Myocyte (in vitro differentiated cells): Measurements from ENCODE around the gene EFHC2. TPM values are rescaled to one million over a fixed set of nuclear protein-coding genes. Genes with fewer than 3 reads are reported as not detected.

Experiments used
- DNase-seq: peaks from one replicate; pipeline ENCODE4 v3.0.0-alpha.2; 2012; ENCODE audit warnings: low read depth
- polyA plus RNA-seq: library from polyadenylated mRNA; unstranded; fragments of >200 nt; gene quantifications from one replicate; pipeline ENCODE4 v1.2.1, GENCODE V29; 2012; ENCODE audit warnings: missing spikeins
- total RNA-seq: library from RNA; depleted of rRNA; stranded (reverse); fragments of >200 nt; gene quantifications from 2 replicates; pipeline ENCODE4 v1.2.3, GENCODE V29; 2014

EFHC2 gene, protein sequence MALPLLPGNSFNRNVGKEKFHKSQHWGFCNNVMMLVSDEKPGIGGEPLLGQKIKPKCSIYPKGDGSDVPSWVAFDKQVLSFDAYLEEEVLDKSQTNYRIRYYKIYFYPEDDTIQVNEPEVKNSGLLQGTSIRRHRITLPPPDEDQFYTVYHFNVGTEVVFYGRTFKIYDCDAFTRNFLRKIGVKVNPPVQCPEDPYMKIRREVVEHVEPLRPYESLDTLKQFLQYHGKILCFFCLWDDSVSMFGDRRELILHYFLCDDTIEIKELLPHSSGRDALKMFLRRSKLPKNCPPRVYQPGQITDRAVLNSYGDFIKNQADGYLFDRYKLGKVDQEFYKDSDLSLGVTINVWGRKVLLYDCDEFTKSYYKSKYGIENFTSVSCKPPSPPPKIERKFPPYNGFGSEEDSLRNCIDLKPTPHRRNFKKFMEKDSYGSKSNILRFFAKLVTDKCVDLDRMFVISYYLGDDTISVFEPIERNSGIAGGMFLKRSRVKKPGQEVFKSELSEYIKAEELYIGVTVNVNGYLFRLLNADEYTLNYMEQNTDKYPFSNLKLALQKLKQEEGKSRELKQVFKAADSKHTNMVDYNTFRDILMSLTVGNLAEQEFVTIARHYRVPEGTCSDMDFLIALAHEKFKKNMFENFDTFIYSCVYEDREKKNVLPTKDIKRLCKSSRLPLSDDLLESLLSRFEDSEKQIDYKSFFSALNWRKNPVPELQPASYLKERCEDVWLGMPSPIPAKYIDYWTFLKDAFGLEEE
- 0.21 and 0.47 TPM in 2 replicates for total RNA-seq
- not detected for polyA plus RNA-seq

DNA sequence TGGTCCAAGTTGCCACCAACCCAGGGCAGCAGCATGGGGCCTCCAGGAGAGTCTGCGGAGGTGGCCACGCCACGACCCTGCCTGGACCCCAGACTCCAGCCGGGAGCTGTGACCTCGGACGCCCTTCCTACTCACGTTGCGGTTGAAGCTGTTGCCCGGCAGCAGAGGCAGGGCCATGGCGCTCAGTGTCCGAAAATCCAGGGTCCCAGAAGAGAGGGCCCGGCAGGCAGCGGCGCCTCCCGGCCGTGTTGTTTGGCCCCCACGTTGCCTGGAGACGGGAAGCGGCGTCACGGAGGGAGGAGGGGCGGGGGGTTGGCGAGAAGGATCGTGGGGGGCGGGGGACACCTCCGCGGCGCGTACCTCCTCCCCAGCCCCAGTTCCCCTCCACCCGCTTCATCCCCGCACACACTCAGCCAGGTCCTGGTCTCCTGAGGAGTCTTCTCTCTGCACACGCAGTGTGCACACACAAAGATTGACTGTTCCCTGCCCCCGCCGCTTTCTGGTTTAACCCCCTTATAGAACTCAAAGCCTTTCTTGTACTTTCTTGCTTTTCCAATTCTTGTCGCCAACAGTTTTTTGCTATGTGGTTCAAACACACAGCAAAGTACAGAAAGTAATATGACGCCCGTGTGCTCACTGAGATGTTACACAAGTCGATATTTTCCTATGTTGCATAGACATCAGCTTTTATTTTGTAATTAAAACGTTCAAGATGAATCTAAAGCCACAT, at the start of gene EFHC2:
Gene EFHC2 (minus strand): TSS at position 261 of the 730 bp plus-strand sequence. CDS start 84 bp downstream, at position 177.
- no peak for DNase-seq

DNA sequence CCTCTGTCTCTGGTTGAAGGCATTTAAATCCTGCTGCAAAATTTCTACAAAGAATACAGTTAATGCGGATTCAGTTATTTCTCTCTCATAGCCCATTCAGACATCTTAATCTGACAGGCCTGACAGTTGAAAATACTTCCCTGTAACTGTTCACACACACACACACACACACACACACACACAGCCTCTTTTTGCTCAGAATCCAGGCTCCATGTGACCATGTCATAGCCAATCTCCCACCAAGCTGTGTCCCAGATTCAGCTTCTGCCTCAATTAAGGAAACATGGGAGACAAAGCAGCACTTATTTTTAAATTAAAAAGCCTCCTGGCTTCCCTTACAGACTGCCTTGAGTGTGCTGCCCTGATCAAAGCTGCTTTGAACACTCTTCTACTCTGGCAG, 49.3 kb upstream of the EFHC2 start:
- DNase-seq, result no peak

DNA sequence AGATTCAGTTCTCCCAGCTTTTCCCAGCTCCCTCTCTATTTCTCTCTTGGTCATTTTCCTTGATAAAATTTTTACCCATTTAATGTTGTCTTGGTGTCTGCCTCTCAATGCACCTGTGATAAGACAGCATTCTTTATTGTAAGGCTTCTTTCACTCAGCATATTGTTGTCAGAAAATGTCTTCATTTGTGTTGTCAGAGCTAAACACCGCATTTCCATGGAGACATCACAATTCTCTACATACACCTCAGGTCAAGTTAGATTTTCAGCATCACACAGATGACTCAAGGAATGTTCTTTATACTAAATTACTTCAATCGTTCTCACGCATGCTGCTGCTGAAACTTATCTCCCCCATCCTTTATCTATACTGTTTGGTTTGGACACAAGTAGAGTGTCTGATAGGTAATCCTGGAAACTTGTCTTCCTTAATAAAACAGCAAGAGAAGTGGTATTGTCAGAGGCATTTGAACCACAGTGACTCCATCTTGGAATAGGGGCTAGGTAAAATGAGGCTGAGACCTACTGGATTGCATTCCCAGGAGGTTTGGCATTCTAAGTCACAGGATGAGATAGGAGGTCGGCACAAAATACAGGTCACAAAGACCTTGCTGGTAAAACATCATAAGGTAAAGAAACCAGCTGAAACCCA, 41.3 kb upstream of the EFHC2 start:
- DNase-seq, result no peak

DNA sequence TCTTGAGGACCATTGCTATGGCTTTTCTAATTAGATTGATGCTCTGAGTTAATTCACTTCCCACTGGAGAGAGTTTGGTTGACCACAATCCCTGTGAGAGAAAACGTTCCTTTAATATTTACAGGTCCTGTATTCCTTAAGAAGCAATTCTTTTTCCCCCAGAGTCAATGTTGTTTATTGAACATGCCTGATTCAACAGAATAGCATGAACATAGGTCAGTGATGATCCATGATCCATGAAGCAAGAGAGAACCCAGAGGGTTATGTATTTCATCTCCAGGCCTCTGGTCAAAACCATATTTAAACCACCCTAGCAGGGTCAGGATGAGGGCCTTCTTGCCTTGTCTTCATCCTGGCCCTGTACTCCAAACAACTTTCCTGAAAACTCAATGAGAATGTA, 39.4 kb upstream of the EFHC2 start:
- DNase-seq, result no peak

DNA sequence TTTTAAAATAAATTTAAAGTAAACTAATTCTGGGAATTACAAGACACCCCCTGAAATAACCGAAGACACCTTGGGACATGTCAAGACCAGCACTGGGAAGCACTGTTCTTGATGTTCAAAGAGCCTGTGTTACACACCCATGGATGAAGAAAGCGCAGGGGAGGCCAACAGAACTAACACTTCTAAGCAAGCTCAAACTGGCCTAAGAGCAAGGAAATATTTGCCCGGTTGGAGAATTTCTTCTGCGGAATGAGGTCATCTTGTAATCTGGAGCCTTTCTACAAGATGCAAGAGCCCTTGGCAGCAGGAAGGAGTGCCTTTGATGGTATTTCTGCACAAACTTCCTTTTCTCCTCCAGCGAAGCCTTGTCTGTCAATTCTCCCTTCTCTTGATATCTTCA, 9.3 kb upstream of the EFHC2 start:
- DNase-seq, result no peak

DNA sequence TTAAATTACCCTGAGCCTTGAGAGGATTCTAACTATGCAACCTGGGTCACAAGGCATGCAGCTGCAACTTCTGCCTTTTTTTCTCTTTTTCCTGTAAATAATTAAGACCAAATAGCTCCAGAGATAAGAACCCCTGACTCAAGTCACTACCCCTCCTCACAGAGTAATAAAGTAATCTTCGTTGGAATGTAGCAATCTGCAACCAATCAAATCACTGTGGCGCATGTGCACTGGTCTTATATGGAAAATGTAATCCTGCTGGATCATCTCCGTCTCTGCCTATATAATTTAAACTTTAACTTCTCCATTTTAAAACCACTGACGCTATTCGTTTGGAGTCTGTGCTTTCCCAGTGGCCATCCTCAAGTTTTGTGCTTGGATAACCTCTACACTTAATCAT, 6.1 kb upstream of the EFHC2 start:
- DNase-seq, result no peak

DNA sequence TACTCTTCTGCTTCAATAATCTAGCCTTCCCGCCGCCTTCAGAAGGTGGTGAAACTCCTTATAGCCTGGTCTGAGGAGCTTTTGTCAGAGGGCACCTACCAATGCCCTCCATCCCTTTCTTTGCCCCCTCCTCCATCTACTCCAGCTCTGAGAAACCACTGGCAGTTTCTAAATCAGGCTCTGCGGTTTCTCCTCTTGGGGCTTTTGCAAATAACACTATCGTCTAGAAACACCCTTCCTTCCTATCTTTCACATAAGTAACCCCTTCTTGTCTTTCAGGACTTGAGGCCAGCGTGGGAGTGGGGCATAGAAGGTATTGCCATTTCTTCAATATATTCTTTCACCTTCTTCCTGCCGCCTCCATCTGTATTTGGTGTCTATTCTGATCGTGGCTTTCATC, 1.2 kb upstream of the EFHC2 start:
- peak; percentile 1 for DNase-seq

DNA sequence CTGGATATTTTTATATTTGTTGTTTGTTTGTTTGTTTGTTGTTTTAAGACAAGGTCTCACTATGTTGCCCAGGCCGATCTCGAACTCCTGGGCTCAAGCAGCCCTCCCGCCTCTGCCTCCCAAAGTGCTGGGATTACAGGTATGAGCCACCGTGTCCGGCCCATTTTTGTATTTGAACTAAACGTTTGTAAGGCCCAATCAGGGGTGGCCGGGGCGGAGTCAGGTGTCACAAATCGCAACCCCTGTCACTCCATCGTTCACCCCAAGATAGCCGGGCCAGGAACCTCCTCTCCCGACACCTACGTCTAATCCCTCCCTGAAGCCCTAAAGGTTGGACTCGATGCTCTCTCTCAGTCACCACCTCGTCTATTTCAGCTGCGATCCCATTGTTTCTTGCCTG, 722 bp upstream of the EFHC2 start:
- no peak for DNase-seq

DNA sequence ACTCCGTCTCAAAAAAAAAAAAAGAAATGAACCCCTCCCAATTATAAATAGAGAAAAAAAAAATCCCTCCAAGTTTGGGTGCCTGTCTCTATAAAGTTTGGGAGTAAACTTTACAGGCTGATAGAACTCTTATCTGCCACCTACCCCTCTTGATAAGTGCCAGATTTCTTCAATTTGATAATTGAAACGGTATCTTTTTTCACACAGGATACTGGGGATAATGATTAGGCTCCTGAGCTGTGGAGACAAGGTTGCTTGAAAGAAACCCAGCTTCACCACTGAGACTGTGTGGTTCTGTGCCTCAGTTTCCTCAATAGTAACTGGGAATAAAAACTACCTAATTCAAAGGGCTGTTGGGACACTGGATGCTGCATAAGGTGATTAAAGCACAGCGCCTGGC, 606 bp downstream of the EFHC2 start:
- no peak for DNase-seq

DNA sequence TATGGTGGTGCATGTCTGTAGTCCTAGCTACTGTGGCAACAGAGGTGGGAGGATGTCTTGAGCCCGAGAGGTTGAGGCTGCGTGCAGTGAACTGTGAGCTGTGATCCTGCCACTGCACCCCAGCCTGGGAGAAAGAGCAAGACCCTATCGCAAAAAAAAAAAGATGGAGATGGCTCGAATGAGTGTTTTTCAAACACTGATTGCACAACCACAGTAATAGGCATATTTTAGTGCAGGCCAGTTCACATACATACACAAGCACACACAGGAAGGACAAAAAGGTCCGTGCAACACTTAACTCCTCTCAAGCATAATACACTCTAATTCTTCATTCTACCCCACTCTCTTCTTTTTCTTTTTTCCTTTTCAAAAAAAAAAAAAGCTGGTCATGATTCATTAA, 5.1 kb downstream of the EFHC2 start:
- no peak for DNase-seq

DNA sequence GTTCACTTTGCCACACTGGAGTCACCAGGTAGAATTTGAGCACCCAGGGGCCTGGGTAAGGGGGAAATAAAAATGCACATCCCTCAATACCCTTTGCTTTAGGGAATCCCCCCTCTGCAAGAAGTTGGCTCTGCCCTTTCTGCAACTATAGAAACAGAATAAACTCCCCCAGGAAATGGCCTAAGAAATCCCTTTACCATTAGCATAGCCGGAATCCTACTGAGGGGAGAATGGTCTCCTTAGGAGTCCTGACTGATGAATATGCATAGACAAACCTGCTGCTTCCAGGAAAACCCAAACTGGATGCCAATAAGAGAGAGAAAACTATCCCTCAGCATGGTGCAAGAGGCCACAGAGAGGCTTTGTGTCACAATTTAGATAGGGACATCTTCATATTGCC, 11.0 kb downstream of the EFHC2 start:
- DNase-seq, result no peak

DNA sequence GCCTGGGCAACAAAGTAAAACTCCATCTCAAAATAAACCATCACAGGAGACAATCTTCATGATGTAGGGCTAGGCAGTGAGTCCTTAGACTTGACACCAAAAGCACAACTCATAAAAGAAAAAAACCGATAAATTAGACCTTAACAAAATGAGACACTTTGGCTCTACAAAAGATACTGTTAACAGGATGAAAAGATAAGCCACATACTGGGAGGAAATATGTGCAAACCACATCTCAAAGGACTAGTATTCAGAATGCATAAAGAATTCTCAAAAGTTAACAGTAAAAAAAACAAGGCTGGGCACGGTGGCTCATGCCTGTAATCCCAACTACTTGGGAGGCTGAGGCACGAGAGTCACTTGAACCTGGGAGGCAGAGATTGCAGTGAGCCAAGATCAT, 13.2 kb downstream of the EFHC2 start:
- no peak for DNase-seq

DNA sequence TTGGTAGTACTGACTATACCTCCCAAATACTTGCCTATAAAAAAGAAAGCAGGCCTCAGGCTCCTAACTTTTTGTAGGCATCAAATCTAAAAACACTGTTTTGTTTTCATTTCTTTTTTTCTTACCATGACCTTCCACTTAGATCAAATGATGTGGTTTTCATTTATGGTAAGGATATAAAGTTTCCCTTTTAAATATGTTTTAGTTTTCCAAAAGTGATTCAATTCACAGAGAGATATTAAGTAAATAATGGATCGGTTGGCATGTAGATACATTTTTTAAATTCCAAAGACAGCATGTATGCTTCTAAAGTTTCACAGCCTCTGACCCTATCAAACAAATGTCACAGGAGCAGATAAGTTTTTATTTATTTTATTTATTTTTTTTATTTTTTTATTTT, 23.9 kb downstream of the EFHC2 start:
- no peak for DNase-seq

DNA sequence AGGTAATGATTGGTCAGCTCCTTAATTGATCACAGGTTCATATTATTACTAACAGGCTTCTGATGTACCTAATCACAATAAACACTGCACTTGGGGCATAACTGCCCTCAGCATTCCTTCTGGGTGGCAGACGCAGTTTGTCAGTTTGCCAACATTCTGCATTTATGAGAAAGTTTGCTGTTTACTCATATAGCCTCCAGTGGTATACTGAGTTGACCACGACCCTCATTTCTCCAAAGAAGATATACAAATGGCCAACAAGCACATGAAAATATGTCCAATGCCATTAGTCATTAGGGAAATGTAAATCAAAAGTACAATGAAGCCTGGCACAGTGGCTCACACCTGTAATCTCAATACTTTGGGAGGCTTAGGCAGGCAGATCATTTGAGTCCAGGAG, 26.3 kb downstream of the EFHC2 start:
- DNase-seq, result no peak

DNA sequence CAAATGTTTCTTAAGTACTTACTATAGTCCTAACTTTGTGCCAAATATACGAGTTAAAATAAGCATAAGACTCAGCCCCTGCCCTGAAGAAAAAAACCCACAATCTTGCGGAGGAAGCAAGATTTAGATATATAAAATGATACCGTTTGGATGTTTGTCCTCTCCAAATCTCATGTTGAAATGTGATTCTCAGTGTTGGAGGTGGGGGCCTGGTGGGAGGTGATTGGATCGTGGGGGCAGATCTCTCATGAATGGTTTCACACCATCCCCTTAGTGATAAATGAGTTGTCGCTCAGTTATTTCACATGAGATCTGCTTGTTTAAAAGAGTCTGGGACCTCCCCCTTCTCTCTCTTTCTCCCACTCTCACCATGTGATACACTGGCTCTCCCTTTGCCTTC, 28.7 kb downstream of the EFHC2 start:
- no peak for DNase-seq

DNA sequence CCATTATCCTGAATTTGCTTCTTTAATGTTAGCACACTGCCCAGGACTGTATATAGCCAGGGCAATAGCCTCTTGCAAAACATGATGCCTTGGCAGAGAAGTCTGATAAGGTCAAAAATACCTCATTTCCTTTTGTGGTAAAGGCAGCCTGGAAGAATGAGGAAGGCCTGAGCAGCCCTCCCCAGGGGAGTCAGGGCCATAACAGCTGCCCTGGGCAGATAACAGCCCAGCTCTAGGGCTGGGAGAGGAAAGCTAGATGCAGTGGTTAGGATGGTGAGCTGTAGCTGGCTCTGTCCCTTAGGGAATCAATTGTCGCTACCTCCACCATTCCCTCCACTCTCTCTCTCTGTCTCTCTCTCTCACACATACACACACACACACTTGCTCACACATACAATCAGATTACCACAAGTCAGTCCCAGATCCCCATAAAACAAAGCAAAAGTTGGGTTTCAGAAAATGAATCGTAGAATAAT, 29.2 kb downstream of the EFHC2 start:
- DNase-seq, result peak; percentile 78

DNA sequence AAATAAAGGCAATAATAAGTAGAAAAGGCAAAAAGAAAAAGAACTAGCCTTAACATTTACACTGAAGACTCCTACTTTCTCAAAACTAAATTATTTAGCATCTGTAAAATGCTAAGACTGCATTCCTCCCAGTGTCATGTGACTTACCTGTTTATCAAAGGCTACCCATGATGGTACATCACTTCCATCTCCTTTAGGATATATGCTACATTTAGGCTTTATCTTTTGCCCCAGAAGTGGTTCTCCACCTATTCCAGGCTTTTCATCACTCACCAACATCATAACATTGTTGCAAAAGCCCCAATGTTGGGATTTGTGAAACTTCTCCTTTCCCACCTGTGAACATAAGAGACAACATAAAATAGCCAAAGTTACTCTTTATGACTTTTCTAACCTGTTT, 31.1 kb downstream of the EFHC2 start:
- no peak for DNase-seq

DNA sequence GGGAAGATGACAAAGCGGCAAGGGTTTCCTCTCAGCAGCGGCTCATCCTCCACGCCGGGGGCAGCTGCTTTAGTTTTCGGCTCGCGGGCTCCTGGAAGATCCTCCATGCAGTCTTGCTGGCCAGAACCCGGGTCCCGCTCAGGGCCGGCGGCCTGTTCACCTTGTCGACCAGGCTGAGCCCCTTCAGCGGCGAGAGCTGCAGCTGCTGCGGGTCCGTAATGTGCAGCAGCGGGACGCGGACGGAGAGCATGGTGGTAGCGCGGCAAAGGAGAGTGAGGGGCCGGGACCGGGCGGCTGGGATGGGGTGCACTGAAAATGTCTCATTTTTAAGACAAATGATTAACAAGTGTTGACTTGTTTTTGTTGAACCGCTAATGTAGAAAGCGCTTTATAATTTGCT, 33.2 kb downstream of the EFHC2 start:
- DNase-seq, result no peak

DNA sequence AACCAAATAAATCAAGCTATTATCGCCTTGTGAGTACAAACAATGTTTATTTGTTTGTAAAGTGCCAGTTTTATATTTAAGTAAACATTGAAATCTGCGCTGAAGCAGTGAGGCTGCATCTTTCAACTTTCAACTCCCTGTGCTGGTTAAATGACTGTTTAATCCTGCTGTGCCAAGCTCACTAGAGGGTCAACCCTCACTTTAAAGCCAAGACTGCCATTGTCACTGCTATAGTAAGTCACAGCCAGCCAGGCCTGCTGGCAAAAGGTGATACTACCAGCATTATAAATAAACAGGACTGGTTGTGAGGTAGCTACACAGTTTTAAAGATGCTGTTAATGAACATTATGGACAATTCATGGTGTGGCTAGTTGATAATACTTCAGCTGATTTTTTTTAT, 34.6 kb downstream of the EFHC2 start:
- no peak for DNase-seq

DNA sequence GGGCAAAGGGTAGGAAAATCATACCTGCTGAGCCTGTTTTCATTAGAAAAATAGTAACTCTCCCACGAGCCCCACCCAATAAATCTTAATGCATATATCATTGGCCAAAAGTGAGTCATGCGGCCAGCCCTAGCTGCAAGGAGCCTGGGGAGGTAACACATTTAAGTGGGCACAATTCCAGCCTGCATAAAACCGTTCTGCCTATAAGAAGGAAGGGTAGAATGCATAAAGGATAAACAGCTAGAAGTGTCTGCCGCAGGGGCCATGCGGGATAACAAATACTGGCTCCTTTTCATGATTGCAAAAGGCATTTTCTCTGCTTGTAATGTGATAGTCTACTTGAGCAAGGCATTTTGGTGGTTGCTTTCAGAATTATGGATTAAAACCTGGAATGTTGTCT, 37.1 kb downstream of the EFHC2 start:
- no peak for DNase-seq

DNA sequence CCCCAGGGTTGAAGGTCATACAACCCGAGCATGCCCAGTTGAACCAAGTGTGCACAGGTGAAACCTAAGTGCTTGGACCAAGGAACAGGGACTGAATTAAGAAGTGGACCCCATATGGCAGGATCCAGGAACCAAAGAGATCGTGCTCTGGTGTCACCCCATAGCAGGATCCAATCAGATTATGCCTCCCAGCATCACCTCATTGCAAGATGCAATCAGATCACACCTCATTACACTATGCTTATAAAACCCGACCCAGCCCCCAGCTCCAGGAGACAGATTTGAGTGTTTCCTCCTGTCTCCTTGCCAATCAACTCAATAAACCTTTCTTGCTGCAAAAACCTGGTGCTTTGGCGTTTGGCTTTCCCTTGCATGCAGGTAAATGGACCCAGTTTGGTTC, 37.6 kb downstream of the EFHC2 start:
- no peak for DNase-seq
